HepG2 (cell line): ENCODE data around the gene SLC25A10. TPM values are rescaled to one million over a fixed set of nuclear protein-coding genes. Genes with fewer than 3 reads are reported as not detected.

ENCODE experiments used
- ARNTL ChIP-seq: sonication (generic); formaldehyde crosslinking; IDR thresholded peaks from 2 replicates; pipeline ENCODE4 v1.4.0; 2020; ENCODE audit warnings: mild to moderate bottlenecking, missing genetic modification reagents
- BORCS8-MEF2B ChIP-seq: sonication (generic); formaldehyde crosslinking; IDR thresholded peaks from 2 replicates; pipeline ENCODE4 v1.8.0; 2022; ENCODE audit warnings: mild to moderate bottlenecking, missing genetic modification reagents
- ERF ChIP-seq: IDR thresholded peaks from 2 replicates; pipeline ENCODE4 v1.6.1; 2018; ENCODE audit warnings: missing biosample characterization, missing genetic modification reagents
- FOXK1 ChIP-seq: sonication (generic); formaldehyde crosslinking; IDR thresholded peaks from 2 replicates; pipeline ENCODE4 v1.4.0; 2020; ENCODE audit warnings: low read depth, missing genetic modification reagents, borderline replicate concordance
- GMEB1 ChIP-seq: sonication (generic); formaldehyde crosslinking; IDR thresholded peaks from 2 replicates; pipeline ENCODE4 v1.5.1; 2020; ENCODE audit warnings: missing genetic modification reagents, mild to moderate bottlenecking, borderline replicate concordance
- IRF1 ChIP-seq: sonication (generic); formaldehyde crosslinking; IDR thresholded peaks from 2 replicates; pipeline ENCODE4 v1.4.0; 2020; ENCODE audit warnings: low read depth, mild to moderate bottlenecking, missing genetic modification reagents
- MTF1 ChIP-seq: sonication (generic); formaldehyde crosslinking; IDR thresholded peaks from 2 replicates; pipeline ENCODE4 v1.5.0; 2020; ENCODE audit warnings: missing genetic modification reagents
- NRL ChIP-seq: sonication (generic); formaldehyde crosslinking; IDR thresholded peaks from 2 replicates; pipeline ENCODE4 v1.5.0; 2020; ENCODE audit warnings: missing genetic modification reagents, mild to moderate bottlenecking, moderate library complexity, borderline replicate concordance
- RFX5 ChIP-seq: IDR thresholded peaks from 2 replicates; pipeline ENCODE4 v1.6.1; 2011; ENCODE audit warnings: low read depth, low read length, improper control_type of control experiment
- SATB2 ChIP-seq: sonication (generic); formaldehyde crosslinking; IDR thresholded peaks from 2 replicates; pipeline ENCODE4 v1.5.0; 2020; ENCODE audit warnings: missing genetic modification reagents
- SIX1 ChIP-seq: sonication (generic); formaldehyde crosslinking; IDR thresholded peaks from 2 replicates; pipeline ENCODE4 v1.4.0; 2020; ENCODE audit warnings: missing genetic modification reagents, borderline replicate concordance
- SMARCC2 ChIP-seq: fragments of 450-650 bp; IDR thresholded peaks from 2 replicates; pipeline ENCODE4 v1.6.1; 2017; ENCODE audit warnings: antibody characterized with exemption, mild to moderate bottlenecking
- SNRNP70 ChIP-seq: fragments of 200-400 bp; formaldehyde crosslinking; IDR thresholded peaks from 2 replicates; pipeline ENCODE4 v1.6.1; 2017; ENCODE audit warnings: mild to moderate bottlenecking, low read depth, low read length, moderate library complexity
- SYNCRIP ChIP-seq: fragments of 200-400 bp; formaldehyde crosslinking; IDR thresholded peaks from 2 replicates; pipeline ENCODE4 v1.6.1; 2018; ENCODE audit warnings: mild to moderate bottlenecking, low read depth, low read length; ENCODE audit not compliant: insufficient read depth
- U2AF2 ChIP-seq: fragments of 200-400 bp; formaldehyde crosslinking; IDR thresholded peaks from 2 replicates; pipeline ENCODE4 v1.6.1; 2017; ENCODE audit warnings: low read depth, mild to moderate bottlenecking, low read length
- ZNF382 ChIP-seq: sonication (generic); formaldehyde crosslinking; IDR thresholded peaks from 2 replicates; pipeline ENCODE4 v1.5.0; 2020; ENCODE audit warnings: missing genetic modification reagents, mild to moderate bottlenecking, borderline replicate concordance
- ZNF431 ChIP-seq: sonication (generic); formaldehyde crosslinking; IDR thresholded peaks from 2 replicates; pipeline ENCODE4 v1.9.0; 2022; ENCODE audit warnings: missing genetic modification reagents, low read depth, mild to moderate bottlenecking, borderline replicate concordance
- ZNF580 ChIP-seq: IDR thresholded peaks from 2 replicates; pipeline ENCODE4 v1.6.1; 2016; ENCODE audit warnings: low read depth, borderline replicate concordance
- ZNF629 ChIP-seq: sonication (generic); formaldehyde crosslinking; conservative IDR thresholded peaks from 2 replicates; pipeline ENCODE4 v1.5.0; 2020; ENCODE audit warnings: missing genetic modification reagents
- ZNF652 ChIP-seq: IDR thresholded peaks from 2 replicates; pipeline ENCODE4 v1.6.1; 2016; ENCODE audit warnings: low read depth, borderline replicate concordance
- ZNF761 ChIP-seq: sonication (generic); formaldehyde crosslinking; conservative IDR thresholded peaks from 2 replicates; pipeline ENCODE4 v1.4.0; 2020; ENCODE audit warnings: mild to moderate bottlenecking, missing genetic modification reagents
- ZNF777 ChIP-seq: sonication (generic); formaldehyde crosslinking; IDR thresholded peaks from 2 replicates; pipeline ENCODE4 v1.4.0; 2020; ENCODE audit warnings: missing genetic modification reagents
- ZNF839 ChIP-seq: sonication (generic); formaldehyde crosslinking; IDR thresholded peaks from 2 replicates; pipeline ENCODE4 v1.4.0; 2020; ENCODE audit warnings: missing genetic modification reagents, mild to moderate bottlenecking, borderline replicate concordance
- polyA plus RNA-seq, 8 experiments: library from polyadenylated mRNA; depleted of rRNA in 3 of 8; stranded (reverse) in 7 of 8; unstranded in 1 of 8; fragments of >200 nt; fragmentation: Illumina TruSeq in 4 of 8; extraction: Trizol in 4 of 8; gene quantifications; 2 replicates each; pipeline versions ENCODE4 v1.2.1 to v1.2.3, GENCODE V29; 2011 to 2016; ENCODE audit warnings: low read depth in 4 of 8, missing spikeins in 1 of 8, mixed read lengths in 1 of 8; ENCODE audit not compliant: insufficient read depth in 1 of 8
- total RNA-seq, 5 experiments: library from RNA; depleted of rRNA; stranded (reverse); fragments of >200 nt; fragmentation: Illumina TruSeq; extraction: Trizol; gene quantifications; 2 replicates each; pipeline ENCODE4 v1.2.3, GENCODE V29; 2016; ENCODE audit warnings: low read depth in 1 of 5
- TF ChIP-seq, protein P1 (sequence below): sonication (generic); formaldehyde crosslinking; IDR thresholded peaks from 2 replicates; pipeline ENCODE4 v1.8.0; 2022; ENCODE audit warnings: mild to moderate bottlenecking, missing genetic modification reagents, moderate library complexity
- TF ChIP-seq, protein P2 (sequence below): IDR thresholded peaks from 2 replicates; pipeline ENCODE4 v1.6.1; 2018; ENCODE audit warnings: missing genetic modification reagents

The SLC25A10 gene
- total and polyA plus RNA-seq, 2 of the 13 experiments (the other 11 are each of a cell fraction or from before 2014, with no cell fraction given) = 46.5 to 140 TPM

- TF ChIP-seq, protein P1, sequence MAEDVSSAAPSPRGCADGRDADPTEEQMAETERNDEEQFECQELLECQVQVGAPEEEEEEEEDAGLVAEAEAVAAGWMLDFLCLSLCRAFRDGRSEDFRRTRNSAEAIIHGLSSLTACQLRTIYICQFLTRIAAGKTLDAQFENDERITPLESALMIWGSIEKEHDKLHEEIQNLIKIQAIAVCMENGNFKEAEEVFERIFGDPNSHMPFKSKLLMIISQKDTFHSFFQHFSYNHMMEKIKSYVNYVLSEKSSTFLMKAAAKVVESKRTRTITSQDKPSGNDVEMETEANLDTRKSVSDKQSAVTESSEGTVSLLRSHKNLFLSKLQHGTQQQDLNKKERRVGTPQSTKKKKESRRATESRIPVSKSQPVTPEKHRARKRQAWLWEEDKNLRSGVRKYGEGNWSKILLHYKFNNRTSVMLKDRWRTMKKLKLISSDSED (CRISPR knock-in tag) = no peak; the same call in 1 of the 2 replicates
- peak; percentile 96 for TF ChIP-seq FOXK1 (CRISPR knock-in tag)
- 0 out of 2 replicates have a peak, but pooled peaks have one; percentile 43 for TF ChIP-seq ZNF839 (CRISPR knock-in tag)
- no peak; the same call in 1 of the 2 replicates for TF ChIP-seq ZNF761 (CRISPR knock-in tag)
- TF ChIP-seq ERF = peak; percentile 88
- TF ChIP-seq ARNTL (CRISPR knock-in tag) = peak; percentile 82
- TF ChIP-seq ZNF629 (CRISPR knock-in tag) = 0 out of 2 replicates have a peak, but pooled peaks have one; percentile 25
- no peak for TF ChIP-seq SYNCRIP
- peak; percentile 94 for TF ChIP-seq BORCS8-MEF2B (CRISPR knock-in tag)
- TF ChIP-seq SNRNP70 = no peak
- peak; percentile 96 for TF ChIP-seq ZNF580
- TF ChIP-seq IRF1 = no peak
- TF ChIP-seq SIX1 = peak; percentile 76; the same call in 1 of the 2 replicates
- no peak for TF ChIP-seq ZNF382 (CRISPR knock-in tag)
- peak; percentile 94 for TF ChIP-seq GMEB1 (CRISPR knock-in tag)
- 0 out of 2 replicates have a peak, but pooled peaks have one; percentile 24 for TF ChIP-seq RFX5
- TF ChIP-seq ZNF652 = peak; percentile 14; the same call in 1 of the 2 replicates
- peak; percentile 50; the same call in 1 of the 2 replicates for TF ChIP-seq ZNF777 (CRISPR knock-in tag)
- TF ChIP-seq, protein P2, sequence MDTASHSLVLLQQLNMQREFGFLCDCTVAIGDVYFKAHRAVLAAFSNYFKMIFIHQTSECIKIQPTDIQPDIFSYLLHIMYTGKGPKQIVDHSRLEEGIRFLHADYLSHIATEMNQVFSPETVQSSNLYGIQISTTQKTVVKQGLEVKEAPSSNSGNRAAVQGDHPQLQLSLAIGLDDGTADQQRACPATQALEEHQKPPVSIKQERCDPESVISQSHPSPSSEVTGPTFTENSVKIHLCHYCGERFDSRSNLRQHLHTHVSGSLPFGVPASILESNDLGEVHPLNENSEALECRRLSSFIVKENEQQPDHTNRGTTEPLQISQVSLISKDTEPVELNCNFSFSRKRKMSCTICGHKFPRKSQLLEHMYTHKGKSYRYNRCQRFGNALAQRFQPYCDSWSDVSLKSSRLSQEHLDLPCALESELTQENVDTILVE (CRISPR knock-in tag) = peak; percentile 99
- TF ChIP-seq MTF1 (CRISPR knock-in tag) = peak; percentile 83
- peak; percentile 84 for TF ChIP-seq ZNF431 (CRISPR knock-in tag)
- TF ChIP-seq NRL (CRISPR knock-in tag) = peak; percentile 48; the same call in 1 of the 2 replicates
- TF ChIP-seq SATB2 (CRISPR knock-in tag) = no peak
- TF ChIP-seq U2AF2 = no peak
- TF ChIP-seq SMARCC2 = no peak
These were observed 8.9 kb upstream of the SLC25A10 start, which contains the start of gene MRPL12 (continued) for GRCh38 chr17:81702934-81703746.
